GM12878 (cell line): ENCODE data around the gene DCAF11. TPM values are rescaled to one million over a fixed set of nuclear protein-coding genes. Genes with fewer than 3 reads are reported as not detected.

Source experiments
- BCL3 ChIP-seq: IDR thresholded peaks from 2 replicates; pipeline ENCODE4 v1.6.1; 2011; ENCODE audit warnings: borderline replicate concordance, low read depth, mild to moderate bottlenecking, moderate library complexity, low read length; ENCODE audit not compliant: insufficient read depth, poor library complexity, severe bottlenecking
- BHLHE40 ChIP-seq, 2 experiments: fragments of 450-650 bp in 1 of 2; IDR thresholded peaks; 2 replicates each; pipeline ENCODE4 v1.6.1; 2011 to 2017; ENCODE audit warnings: low read depth in 2 of 2, borderline replicate concordance in 1 of 2, improper control_type of control experiment in 1 of 2, low read length in 1 of 2, mild to moderate bottlenecking in 1 of 2
- CHD2 ChIP-seq: IDR thresholded peaks from 2 replicates; pipeline ENCODE4 v1.6.1; 2011; ENCODE audit warnings: low read depth, low read length, improper control_type of control experiment, borderline replicate concordance
- E2F8 ChIP-seq: fragments of 450-650 bp; IDR thresholded peaks from 2 replicates; pipeline ENCODE4 v1.6.1; 2018; ENCODE audit warnings: mild to moderate bottlenecking, low read depth, moderate library complexity; ENCODE audit not compliant: partially characterized antibody
- EED ChIP-seq: sonication (generic); IDR thresholded peaks from 2 replicates; pipeline ENCODE4 v1.6.1; 2016; ENCODE audit warnings: antibody characterized with exemption, low read depth
- ESRRA ChIP-seq: IDR thresholded peaks from 2 replicates; pipeline ENCODE4 v1.6.1; 2012; ENCODE audit warnings: mild to moderate bottlenecking, low read length, improper control_type of control experiment
- IKZF2 ChIP-seq, 2 experiments: fragments of 450-650 bp; IDR thresholded peaks; 2 replicates each; pipeline ENCODE4 v1.6.1; 2017; ENCODE audit warnings: mild to moderate bottlenecking in 2 of 2, moderate library complexity in 2 of 2
- JUND ChIP-seq: IDR thresholded peaks from 2 replicates; pipeline ENCODE4 v1.6.1; 2012; ENCODE audit warnings: low read depth, mild to moderate bottlenecking, low read length, improper control_type of control experiment, moderate library complexity
- MLLT1 ChIP-seq: fragments of 450-650 bp; IDR thresholded peaks from 2 replicates; pipeline ENCODE4 v1.6.1; 2016; ENCODE audit warnings: mild to moderate bottlenecking
- MYB ChIP-seq: fragments of 150-350 bp; IDR thresholded peaks from 2 replicates; pipeline ENCODE4 v1.6.1; 2014; ENCODE audit warnings: mild to moderate bottlenecking, low read depth, low read length, borderline replicate concordance
- PAX8 ChIP-seq: fragments of 450-650 bp; IDR thresholded peaks from 2 replicates; pipeline ENCODE4 v1.6.1; 2017; ENCODE audit warnings: mild to moderate bottlenecking, moderate library complexity
- SMAD1 ChIP-seq: fragments of 450-650 bp; IDR thresholded peaks from 2 replicates; pipeline ENCODE4 v1.6.1; 2018; ENCODE audit warnings: mild to moderate bottlenecking, low read depth; ENCODE audit not compliant: partially characterized antibody
- SMARCA5 ChIP-seq: fragments of 450-650 bp; IDR thresholded peaks from 2 replicates; pipeline ENCODE4 v1.6.1; 2017; ENCODE audit warnings: mild to moderate bottlenecking
- TCF12 ChIP-seq: IDR thresholded peaks from 2 replicates; pipeline ENCODE4 v1.6.1; 2011; ENCODE audit warnings: low read depth, mild to moderate bottlenecking, low read length
- TCF3 ChIP-seq: IDR thresholded peaks from 2 replicates; pipeline ENCODE4 v1.6.1; 2012; ENCODE audit warnings: low read depth, mild to moderate bottlenecking, low read length, borderline replicate concordance; ENCODE audit not compliant: insufficient read depth
- ZBTB11 ChIP-seq: fragments of 450-650 bp; formaldehyde crosslinking; IDR thresholded peaks from 2 replicates; pipeline ENCODE4 v1.5.0; 2022; ENCODE audit warnings: mild to moderate bottlenecking, missing genetic modification characterization
- ZNF384 ChIP-seq: IDR thresholded peaks from 2 replicates; pipeline ENCODE4 v1.6.1; 2012; ENCODE audit warnings: low read depth, mild to moderate bottlenecking, low read length, improper control_type of control experiment, borderline replicate concordance
- polyA plus RNA-seq, 11 experiments: library from polyadenylated mRNA; depleted of rRNA in 4 of 11; unstranded in 6 of 11; stranded (reverse) in 5 of 11; fragments of >200 nt; fragmentation: Nextera tagmentation in 4 of 11; fragmentation: Illumina TruSeq in 1 of 11; extraction: Ambion mirVana in 4 of 11; extraction: Trizol in 1 of 11; gene quantifications; 1 replicate in 1 of 11; 2 replicates in 10 of 11; pipeline versions ENCODE4 v1.2.1 to v1.2.3, GENCODE V29; 2011 to 2016; ENCODE audit warnings: inconsistent platforms in 2 of 11, missing spikeins in 2 of 11, low read depth in 1 of 11
- total RNA-seq, 4 experiments: library from RNA; depleted of rRNA in 3 of 4; stranded (reverse); fragments of >200 nt in 3 of 4; fragmentation: Illumina TruSeq in 1 of 4; extraction: Trizol in 1 of 4; gene quantifications; 2 replicates each; pipeline versions ENCODE4 v1.2.1 to v1.2.3, GENCODE V29; 2013 to 2021
- TF ChIP-seq, protein P1 (sequence below): IDR thresholded peaks from 2 replicates; pipeline ENCODE4 v1.6.1; 2012; ENCODE audit warnings: low read depth, low read length, improper control_type of control experiment

The DCAF11 gene
- total and polyA plus RNA-seq, 10 of the 15 experiments (the other 5 are each of a cell fraction or from before 2014, with no cell fraction given) = 13.4 to 91.2 (median 68.7) TPM

GRCh38 chr14:24113801-24114531, 611 bp upstream of the DCAF11 start (continued):
- TF ChIP-seq SMAD1 = peak; percentile 57
- peak; percentile 53 for TF ChIP-seq E2F8
- no peak for TF ChIP-seq ZBTB11
- peak; percentile 70; the same call in 1 of the 2 replicates for TF ChIP-seq PAX8
- no peak for TF ChIP-seq MYB
- TF ChIP-seq ESRRA = peak; percentile 79; the same call in 1 of the 2 replicates
- peak; percentile 79; the same call in 1 of the 2 replicates for TF ChIP-seq MLLT1
- TF ChIP-seq BCL3 = peak; percentile 27
- TF ChIP-seq SMARCA5 = peak; percentile 59; the same call in 1 of the 2 replicates
- peak; percentile 52 to 67 for TF ChIP-seq IKZF2 (IDR thresholded peaks at IDR 0.05)
- TF ChIP-seq, protein P1, sequence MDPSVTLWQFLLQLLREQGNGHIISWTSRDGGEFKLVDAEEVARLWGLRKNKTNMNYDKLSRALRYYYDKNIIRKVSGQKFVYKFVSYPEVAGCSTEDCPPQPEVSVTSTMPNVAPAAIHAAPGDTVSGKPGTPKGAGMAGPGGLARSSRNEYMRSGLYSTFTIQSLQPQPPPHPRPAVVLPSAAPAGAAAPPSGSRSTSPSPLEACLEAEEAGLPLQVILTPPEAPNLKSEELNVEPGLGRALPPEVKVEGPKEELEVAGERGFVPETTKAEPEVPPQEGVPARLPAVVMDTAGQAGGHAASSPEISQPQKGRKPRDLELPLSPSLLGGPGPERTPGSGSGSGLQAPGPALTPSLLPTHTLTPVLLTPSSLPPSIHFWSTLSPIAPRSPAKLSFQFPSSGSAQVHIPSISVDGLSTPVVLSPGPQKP = peak; percentile 19; the same call in 1 of the 2 replicates
- peak in 1 of 2 experiments; percentile 3; a peak in 1 of 4 replicates for TF ChIP-seq BHLHE40 (IDR thresholded peaks at IDR 0.05; ENCODE audit: borderline replicate concordance in 1 of 2, low read depth in 2 of 2, low read length in 1 of 2)
- 0 out of 2 replicates have a peak, but pooled peaks have one; percentile 14 for TF ChIP-seq EED
- TF ChIP-seq CHD2 = peak; percentile 77; the same call in 1 of the 2 replicates
- no peak for TF ChIP-seq JUND
- no peak for TF ChIP-seq TCF3
- TF ChIP-seq TCF12 = 0 out of 2 replicates have a peak, but pooled peaks have one; percentile 11
- no peak for TF ChIP-seq ZNF384
